Measurements from ENCODE around the gene ETNK2.

DNA sequence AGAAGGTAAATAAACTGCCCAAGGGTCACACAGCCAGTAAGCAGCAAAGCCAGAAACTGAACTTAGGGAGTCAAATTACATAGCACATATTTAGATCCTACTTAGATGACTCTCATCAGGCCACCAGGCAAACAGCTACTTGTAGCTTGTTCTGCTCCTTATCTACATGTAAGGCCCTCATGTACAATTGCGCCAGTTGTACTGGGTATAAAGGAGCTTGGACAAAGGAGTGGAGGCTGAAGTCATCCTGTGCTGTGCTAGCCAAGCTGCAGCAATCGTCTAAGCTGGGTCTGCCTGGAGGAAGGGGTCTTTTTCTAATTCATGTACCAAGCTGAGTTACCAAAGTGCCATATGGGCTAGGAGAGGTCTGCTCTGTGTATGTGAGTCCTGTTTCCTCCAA is 12.8 kb downstream of the ETNK2 start:
- TF ChIP-seq, protein P1, sequence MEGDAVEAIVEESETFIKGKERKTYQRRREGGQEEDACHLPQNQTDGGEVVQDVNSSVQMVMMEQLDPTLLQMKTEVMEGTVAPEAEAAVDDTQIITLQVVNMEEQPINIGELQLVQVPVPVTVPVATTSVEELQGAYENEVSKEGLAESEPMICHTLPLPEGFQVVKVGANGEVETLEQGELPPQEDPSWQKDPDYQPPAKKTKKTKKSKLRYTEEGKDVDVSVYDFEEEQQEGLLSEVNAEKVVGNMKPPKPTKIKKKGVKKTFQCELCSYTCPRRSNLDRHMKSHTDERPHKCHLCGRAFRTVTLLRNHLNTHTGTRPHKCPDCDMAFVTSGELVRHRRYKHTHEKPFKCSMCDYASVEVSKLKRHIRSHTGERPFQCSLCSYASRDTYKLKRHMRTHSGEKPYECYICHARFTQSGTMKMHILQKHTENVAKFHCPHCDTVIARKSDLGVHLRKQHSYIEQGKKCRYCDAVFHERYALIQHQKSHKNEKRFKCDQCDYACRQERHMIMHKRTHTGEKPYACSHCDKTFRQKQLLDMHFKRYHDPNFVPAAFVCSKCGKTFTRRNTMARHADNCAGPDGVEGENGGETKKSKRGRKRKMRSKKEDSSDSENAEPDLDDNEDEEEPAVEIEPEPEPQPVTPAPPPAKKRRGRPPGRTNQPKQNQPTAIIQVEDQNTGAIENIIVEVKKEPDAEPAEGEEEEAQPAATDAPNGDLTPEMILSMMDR (IDR thresholded peaks at IDR 0.05) = no peak
- no peak for TF ChIP-seq POLR2AphosphoS5 (IDR thresholded peaks at IDR 0.05)
